HG03521 (cell line): ENCODE data around the gene NDEL1.

Source experiments
- ATAC-seq: cut with Tn5 transposase; IDR thresholded peaks from one replicate; pipeline ENCODE4 v1.9.1; 2021; ENCODE audit warnings: mild to moderate bottlenecking, moderate library complexity; ENCODE audit not compliant: unreplicated experiment

NDEL1 gene

GRCh38 chr17:8476741-8477140 is 41.1 kb downstream of the NDEL1 start:
- no peak for ATAC-seq

GRCh38 chr17:8477171-8477570 is 41.5 kb downstream of the NDEL1 start:
- no peak for ATAC-seq

- ATAC-seq = no peak
Measured at GRCh38 chr17:8477715-8478441, 42.2 kb downstream of the NDEL1 start.

GRCh38 chr17:8479431-8479947 is 43.8 kb downstream of the NDEL1 start:
- ATAC-seq = no peak

- no peak for ATAC-seq
Measured at GRCh38 chr17:8480011-8480976, 44.6 kb downstream of the NDEL1 start.

GRCh38 chr17:8481089-8481488 is 45.4 kb downstream of the NDEL1 start:
- ATAC-seq = no peak

GRCh38 chr17:8481703-8482102 is 46.0 kb downstream of the NDEL1 start:
- no peak for ATAC-seq

- no peak for ATAC-seq
Measured at GRCh38 chr17:8482546-8482945, 46.9 kb downstream of the NDEL1 start.

GRCh38 chr17:8484465-8484864 is 48.8 kb downstream of the NDEL1 start:
- no peak for ATAC-seq

GRCh38 chr17:8485491-8485890 is 49.8 kb downstream of the NDEL1 start:
- ATAC-seq = no peak

- ATAC-seq = no peak
Measured at GRCh38 chr17:8487130-8487645, 51.5 kb downstream of the NDEL1 start.

- ATAC-seq = no peak
Measured at GRCh38 chr17:8487743-8488142, 52.1 kb downstream of the NDEL1 start.

GRCh38 chr17:8488491-8488890 is 52.8 kb downstream of the NDEL1 start:
- ATAC-seq = no peak

- ATAC-seq = no peak
Measured at GRCh38 chr17:8488901-8489300, 53.2 kb downstream of the NDEL1 start.

- ATAC-seq = no peak
Measured at GRCh38 chr17:8489841-8490240, 54.2 kb downstream of the NDEL1 start.

- ATAC-seq = no peak
Measured at GRCh38 chr17:8490256-8491023, 54.8 kb downstream of the NDEL1 start.

- no peak for ATAC-seq
Measured at GRCh38 chr17:8492121-8492520, 56.4 kb downstream of the NDEL1 start.

GRCh38 chr17:8494021-8494420 is 58.3 kb downstream of the NDEL1 start:
- no peak for ATAC-seq

- no peak for ATAC-seq
Measured at GRCh38 chr17:8494506-8495111, 58.9 kb downstream of the NDEL1 start.

GRCh38 chr17:8496081-8496480 is 60.4 kb downstream of the NDEL1 start:
- ATAC-seq = no peak
